Osteoblast (primary cell): Measurements from ENCODE around the gene SLC6A13. TPM values are rescaled to one million over a fixed set of nuclear protein-coding genes. Genes with fewer than 3 reads are reported as not detected.
"Not testable (repeated sequence)": the region's sequence is repeated elsewhere in the genome, so short reads cannot be mapped to it uniquely, and the experiment has no call there.

Experiments used
- DNase-seq: peaks from one replicate; pipeline ENCODE4 v3.0.0; 2011; ENCODE audit warnings: low spot score, mixed read lengths; ENCODE audit not compliant: insufficient read length; ENCODE audit errors: missing footprints
- H2AFZ ChIP-seq: 2 replicates; pipeline ENCODE4 v1.6.0; 2011; ENCODE audit warnings: mild to moderate bottlenecking, low read length
- H3K27ac ChIP-seq: 2 replicates; pipeline ENCODE4 v1.5.1; 2011; ENCODE audit warnings: mild to moderate bottlenecking, low read depth, low read length, moderate library complexity
- H3K27me3 ChIP-seq: 2 replicates; pipeline ENCODE4 v1.6.0; 2012; ENCODE audit warnings: mild to moderate bottlenecking, control low read depth, inconsistent platforms, low read length, moderate library complexity; ENCODE audit not compliant: insufficient read depth
- H3K36me3 ChIP-seq: 2 replicates; pipeline ENCODE4 v1.5.1; 2011; ENCODE audit warnings: mild to moderate bottlenecking, low read length, control low read depth, moderate library complexity; ENCODE audit not compliant: insufficient read depth
- H3K4me1 ChIP-seq: 2 replicates; pipeline ENCODE4 v1.5.1; 2011; ENCODE audit warnings: mild to moderate bottlenecking, low read length, control low read depth, moderate library complexity; ENCODE audit not compliant: insufficient read depth
- H3K4me2 ChIP-seq: 2 replicates; pipeline ENCODE4 v1.6.0; 2011; ENCODE audit warnings: mild to moderate bottlenecking, low read length; ENCODE audit not compliant: insufficient read depth
- H3K4me3 ChIP-seq: fragments of 200-600 bp; sonication (generic); 3 replicates; pipeline ENCODE4 v1.5.1; 2012; ENCODE audit warnings: mild to moderate bottlenecking, low read length, inconsistent platforms; ENCODE audit not compliant: insufficient read depth
- H3K79me2 ChIP-seq: 2 replicates; pipeline ENCODE4 v1.6.0; 2012; ENCODE audit warnings: mild to moderate bottlenecking, low read length, control low read depth, inconsistent platforms; ENCODE audit not compliant: insufficient read depth
- H3K9me3 ChIP-seq: 2 replicates; pipeline ENCODE4 v1.5.1; 2011; ENCODE audit warnings: low read depth, low read length, control low read depth
- H4K20me1 ChIP-seq: 2 replicates; pipeline ENCODE4 v1.6.0; 2012; ENCODE audit warnings: mild to moderate bottlenecking, low read length, control low read depth; ENCODE audit not compliant: insufficient read depth
- CTCF ChIP-seq: IDR thresholded peaks from 2 replicates; pipeline ENCODE4 v1.5.1; 2011; ENCODE audit warnings: mild to moderate bottlenecking, low read depth, low read length, moderate library complexity; ENCODE audit errors: extremely low read depth
- total RNA-seq: library from RNA; depleted of rRNA; stranded (reverse); fragments of >200 nt; gene quantifications from 2 replicates; pipeline ENCODE4 v1.2.3, GENCODE V29; 2012

The SLC6A13 gene
- total RNA-seq, 1 donor, result not detected

- TF ChIP-seq CTCF, result no peak
- H3K79me2 ChIP-seq, result no peaks in the 10 kb centered on the region
- H3K4me2 ChIP-seq, result no peak overlapping the region
- H3K9me3 ChIP-seq, result no peaks in the 10 kb centered on the region
- H2AFZ ChIP-seq, result no peak overlapping the region
- H3K27ac ChIP-seq, result no peak overlapping the region
- DNase-seq, result no peak
- H3K4me3 ChIP-seq, result no peak overlapping the region
- no peaks in the 10 kb centered on the region for H3K36me3 ChIP-seq
- peaks cover 5% of the 10 kb centered on the region for H3K27me3 ChIP-seq
- H4K20me1 ChIP-seq, result no peaks in the 10 kb centered on the region
- H3K4me1 ChIP-seq, result no peaks in the 10 kb centered on the region
These were observed 24.5 kb downstream of the SLC6A13 start for GRCh38 chr12:238116-238515.

- H3K9me3 ChIP-seq, result no peaks in the 10 kb centered on the region
- no peaks in the 10 kb centered on the region for H3K79me2 ChIP-seq
- TF ChIP-seq CTCF, result no peak
- no peak for DNase-seq
- H4K20me1 ChIP-seq, result no peaks in the 10 kb centered on the region
- H3K4me2 ChIP-seq, result no peak overlapping the region
- no peak overlapping the region for H3K27ac ChIP-seq
- no peaks in the 10 kb centered on the region for H3K36me3 ChIP-seq
- peaks cover 13% of the 10 kb centered on the region for H3K27me3 ChIP-seq
- no peak overlapping the region for H2AFZ ChIP-seq
- no peaks in the 10 kb centered on the region for H3K4me1 ChIP-seq
- H3K4me3 ChIP-seq, result no peak overlapping the region
These were observed 25.4 kb downstream of the SLC6A13 start for GRCh38 chr12:237026-237815.

- Histone ChIP-seq H3K36me3 (no peaks in the 10 kb centered on the region), H3K4me1 (no peaks in the 10 kb centered on the region), H3K4me2 (no peak overlapping the region), H3K4me3 (no peak overlapping the region), H3K27ac (no peak overlapping the region), H3K27me3 (peaks cover 21% of the 10 kb centered on the region), H3K79me2 (no peaks in the 10 kb centered on the region), H4K20me1 (no peaks in the 10 kb centered on the region), H3K9me3 (no peaks in the 10 kb centered on the region), H2AFZ (no peak overlapping the region)
- TF ChIP-seq CTCF, result no peak
- no peak for DNase-seq
These were observed 26.2 kb downstream of the SLC6A13 start for GRCh38 chr12:236445-236844.

GRCh38 chr12:235967-236366, 26.7 kb downstream of the SLC6A13 start:
- not testable (repeated sequence) for H3K4me1 ChIP-seq, DNase-seq, H3K36me3 ChIP-seq, H2AFZ ChIP-seq, H4K20me1 ChIP-seq, H3K79me2 ChIP-seq, H3K4me2 ChIP-seq, H3K27ac ChIP-seq, H3K9me3 ChIP-seq, H3K4me3 ChIP-seq
- H3K27me3 ChIP-seq, result peaks cover 26% of the 10 kb centered on the region
